Measurements from ENCODE around the gene HOXA11.

DNA sequence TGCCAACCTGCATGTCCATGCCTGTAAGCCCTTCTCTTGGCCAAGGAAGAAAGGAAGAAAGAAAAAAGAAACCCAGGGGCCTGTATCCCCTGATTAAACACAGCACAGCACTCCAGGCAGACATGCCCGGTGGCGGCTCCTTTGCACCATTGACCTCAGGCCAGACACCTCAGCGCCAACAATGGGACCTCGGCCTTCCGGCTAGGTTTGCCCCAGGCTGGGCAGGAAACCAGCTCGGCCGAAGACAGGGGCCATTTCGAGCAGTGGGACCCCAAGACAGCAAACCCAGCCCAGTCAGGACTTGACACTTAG, 13.8 kb downstream of the HOXA11 start:
- TF ChIP-seq, protein P1, sequence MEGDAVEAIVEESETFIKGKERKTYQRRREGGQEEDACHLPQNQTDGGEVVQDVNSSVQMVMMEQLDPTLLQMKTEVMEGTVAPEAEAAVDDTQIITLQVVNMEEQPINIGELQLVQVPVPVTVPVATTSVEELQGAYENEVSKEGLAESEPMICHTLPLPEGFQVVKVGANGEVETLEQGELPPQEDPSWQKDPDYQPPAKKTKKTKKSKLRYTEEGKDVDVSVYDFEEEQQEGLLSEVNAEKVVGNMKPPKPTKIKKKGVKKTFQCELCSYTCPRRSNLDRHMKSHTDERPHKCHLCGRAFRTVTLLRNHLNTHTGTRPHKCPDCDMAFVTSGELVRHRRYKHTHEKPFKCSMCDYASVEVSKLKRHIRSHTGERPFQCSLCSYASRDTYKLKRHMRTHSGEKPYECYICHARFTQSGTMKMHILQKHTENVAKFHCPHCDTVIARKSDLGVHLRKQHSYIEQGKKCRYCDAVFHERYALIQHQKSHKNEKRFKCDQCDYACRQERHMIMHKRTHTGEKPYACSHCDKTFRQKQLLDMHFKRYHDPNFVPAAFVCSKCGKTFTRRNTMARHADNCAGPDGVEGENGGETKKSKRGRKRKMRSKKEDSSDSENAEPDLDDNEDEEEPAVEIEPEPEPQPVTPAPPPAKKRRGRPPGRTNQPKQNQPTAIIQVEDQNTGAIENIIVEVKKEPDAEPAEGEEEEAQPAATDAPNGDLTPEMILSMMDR (conservative IDR thresholded peaks at IDR 0.05; ENCODE audit: low read length), result no peak
- no peak for TF ChIP-seq EZH2phosphoT487 (IDR thresholded peaks at IDR 0.05; ENCODE audit: borderline replicate concordance, low read depth, low read length)

All from OCI-LY7 (cell line).